ENCODE results near the gene CEACAM21. TPM values are rescaled to one million over a fixed set of nuclear protein-coding genes. Genes with fewer than 3 reads are reported as not detected.
"Not testable (repeated sequence)": the region's sequence is repeated elsewhere in the genome, so short reads cannot be mapped to it uniquely, and the experiment has no call there.

The CEACAM21 gene
- total RNA-seq, 1 experiment from 2014 or later, result not detected

DNA sequence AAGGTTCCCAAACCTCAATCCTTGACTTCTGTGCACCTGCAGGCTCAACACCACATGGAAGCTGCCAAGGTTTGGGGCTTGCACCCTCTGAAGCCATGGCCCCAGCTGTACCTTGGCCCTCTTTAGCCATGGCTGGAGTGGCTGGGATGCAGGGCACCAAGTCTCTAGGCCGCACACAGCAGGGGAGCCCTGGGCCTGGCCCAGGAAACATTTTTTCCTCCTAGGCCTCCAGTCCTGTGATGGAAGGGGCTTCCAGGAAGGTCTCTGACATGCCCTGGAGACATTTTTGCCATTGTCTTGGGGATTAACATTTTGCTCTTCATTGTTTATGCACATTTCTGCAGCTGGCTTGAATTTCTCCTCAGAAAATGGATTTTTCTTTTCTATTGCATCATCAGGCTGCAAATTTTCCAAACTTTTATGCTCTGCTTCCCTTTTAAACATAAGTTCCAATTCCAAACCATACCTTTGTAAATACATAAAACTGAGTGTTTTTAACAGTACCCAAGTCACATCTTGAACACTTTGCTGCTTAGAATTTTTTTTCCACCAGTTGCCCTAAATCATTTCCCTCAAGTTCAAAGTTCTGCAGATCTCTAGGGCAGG lies 6.7 kb downstream of the CEACAM21 start:
- not testable (repeated sequence) for H4K5ac ChIP-seq (ENCODE audit: insufficient read length, low read depth, low read length); H3K4me1 ChIP-seq (ENCODE audit: insufficient read depth, low read length); H3K56ac ChIP-seq (ENCODE audit: insufficient read length, low read depth, low read length); H4K20me1 ChIP-seq (ENCODE audit: control insufficient read depth, insufficient read depth, insufficient read length); H3K18ac ChIP-seq (ENCODE audit: insufficient read length, low read depth, low read length); H3T11ph ChIP-seq (ENCODE audit: low read length); H4K8ac ChIP-seq (replicated peaks; ENCODE audit: insufficient read length, low read depth, low read length); H3K79me1 ChIP-seq (ENCODE audit: insufficient read depth, low read depth, low read length, poor library complexity, severe bottlenecking); H2BK12ac ChIP-seq (ENCODE audit: insufficient read length, low read depth, low read length); H3K27me3 Mint-ChIP-seq (ENCODE audit: low read depth); H2BK5ac ChIP-seq (ENCODE audit: insufficient read length, low read length); H3K27ac Mint-ChIP-seq; DNase-seq; H2AFZ ChIP-seq (ENCODE audit: low read length); H3K9ac ChIP-seq (ENCODE audit: extremely low read depth, insufficient read length, low read length); H3K14ac ChIP-seq (ENCODE audit: insufficient read depth, low read length); H2BK120ac ChIP-seq (ENCODE audit: low read depth, low read length, poor library complexity, severe bottlenecking); H3K79me2 ChIP-seq (ENCODE audit: insufficient read depth, low read length); H4K91ac ChIP-seq (ENCODE audit: insufficient read length, low read depth, low read length); H3K23me2 ChIP-seq (ENCODE audit: insufficient read length, low read depth, low read length, poor library complexity, severe bottlenecking); H3K4me3 Mint-ChIP-seq; H2AK5ac ChIP-seq (ENCODE audit: insufficient read length, low read length); H2BK20ac ChIP-seq (ENCODE audit: low read depth, low read length, poor library complexity, severe bottlenecking); H3K4ac ChIP-seq (ENCODE audit: low read depth, low read length); H3K4me2 ChIP-seq (ENCODE audit: insufficient read depth, insufficient read length, low read length); H3K27ac ChIP-seq (ENCODE audit: insufficient read length, low read depth, low read length); H2BK15ac ChIP-seq (ENCODE audit: low read depth, low read length); H3K27me3 ChIP-seq (ENCODE audit: insufficient read depth, low read length); H3K4me1 Mint-ChIP-seq; H3K23ac ChIP-seq (ENCODE audit: insufficient read length, low read depth, low read length)
- peaks cover 7 to 43% (median 13%) of the 10 kb centered on the region in 3 experiments; a peak in 6 of 7 replicates for H3K36me3 Mint-ChIP-seq (ENCODE audit: insufficient read depth in 1 of 3, low read depth in 3 of 3)
- WGBS (ENCODE audit: extremely low coverage, insufficient read length, low lambda C conversion rate), result no CpG with 5 or more reads among the region's 1 CpG
- H3K9me3 ChIP-seq (ENCODE audit: control insufficient read depth, low read depth, low read length), result peaks cover 64% of the 10 kb centered on the region
- H3K9me3 Mint-ChIP-seq, result peaks cover 94 to 97% of the 10 kb centered on the region in 2 experiments
